Stimulated activated CD4-positive, alpha-beta T cell treated with anti-CD3 and anti-CD28 coated beads, TNF-alpha, amount 100 ng/mL, for 4 hours (primary cell): ENCODE data around the gene CEACAM21.

Source experiments
- DNase-seq, 3 experiments: peaks; one replicate each; pipeline ENCODE4 v3.0.0-alpha.2; 2020; ENCODE audit warnings: low read depth in 3 of 3

The CEACAM21 gene

DNA sequence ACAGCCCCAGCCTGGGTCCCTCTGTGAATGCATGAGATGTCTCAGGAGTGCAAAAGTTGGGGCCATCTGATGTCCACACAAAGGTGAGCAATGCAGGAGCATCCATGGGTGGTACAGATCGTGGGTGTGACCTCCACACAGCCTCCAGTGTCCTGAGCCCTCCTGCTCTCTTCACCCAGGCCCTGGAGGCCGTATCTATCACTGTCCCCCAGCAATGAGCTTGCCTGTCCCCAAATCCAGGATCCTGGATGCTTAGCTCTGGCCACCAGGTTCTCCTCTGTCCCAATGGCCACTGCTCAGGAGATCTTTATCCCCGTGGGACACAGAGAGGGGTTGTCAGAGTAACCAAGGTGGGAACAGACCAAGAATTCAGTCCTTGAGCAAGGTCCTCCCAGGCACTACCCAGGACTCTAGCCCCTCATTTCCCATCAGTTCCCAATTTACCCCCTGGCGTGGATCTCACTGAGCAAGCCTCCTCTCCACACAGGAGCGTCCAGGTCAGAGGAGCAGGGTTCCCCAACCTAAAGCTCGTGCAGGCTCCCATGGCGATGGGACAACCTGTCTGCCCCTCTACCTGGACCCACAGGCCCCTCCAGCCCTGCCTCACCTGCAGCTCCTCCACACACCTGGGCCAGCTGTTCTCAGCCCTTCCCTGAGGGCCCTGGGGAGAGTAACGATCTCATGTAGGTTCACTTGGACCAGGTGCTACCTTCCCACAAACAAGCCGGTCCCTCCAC is 11.3 kb downstream of the CEACAM21 start:
- DNase-seq: no peak

GRCh38 chr19:41587838-41588210 is 11.9 kb downstream of the CEACAM21 start:
- no peak for DNase-seq

DNA sequence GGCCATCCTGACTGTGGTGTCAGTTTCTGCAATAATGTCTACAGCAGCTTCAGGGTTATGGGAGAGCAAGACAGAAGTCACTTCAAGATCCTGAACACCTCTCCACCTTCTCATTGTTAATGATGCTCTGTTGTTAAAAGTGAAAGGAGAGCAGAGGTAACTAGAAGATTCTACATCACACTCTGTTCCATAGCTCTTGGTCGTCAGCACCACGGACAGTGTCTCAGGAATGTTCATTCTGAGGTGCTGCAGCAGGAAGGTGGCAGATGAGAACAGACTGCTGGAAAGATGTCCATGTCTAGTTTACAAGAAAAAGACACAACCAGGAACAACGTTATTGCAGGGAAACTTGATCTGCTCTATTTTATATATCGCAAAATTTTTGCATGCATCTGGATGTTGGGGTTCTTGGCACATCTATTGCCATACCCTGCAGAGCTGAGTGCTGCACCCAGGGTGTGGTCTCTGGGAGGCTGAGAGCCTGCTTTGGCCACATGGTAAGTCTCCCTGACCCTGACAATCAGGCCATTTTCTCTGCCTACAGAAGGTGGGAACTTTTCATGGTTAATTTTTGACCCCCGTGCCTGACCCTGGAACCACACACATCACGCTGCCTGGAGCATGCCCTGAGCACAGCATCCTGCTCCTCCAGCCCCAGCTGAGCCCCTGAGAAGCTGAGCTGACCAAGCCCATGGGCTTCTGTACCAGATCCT is 12.7 kb downstream of the CEACAM21 start:
- no peak for DNase-seq

- DNase-seq: no peak
These were observed 13.4 kb downstream of the CEACAM21 start for GRCh38 chr19:41589371-41589770.

DNA sequence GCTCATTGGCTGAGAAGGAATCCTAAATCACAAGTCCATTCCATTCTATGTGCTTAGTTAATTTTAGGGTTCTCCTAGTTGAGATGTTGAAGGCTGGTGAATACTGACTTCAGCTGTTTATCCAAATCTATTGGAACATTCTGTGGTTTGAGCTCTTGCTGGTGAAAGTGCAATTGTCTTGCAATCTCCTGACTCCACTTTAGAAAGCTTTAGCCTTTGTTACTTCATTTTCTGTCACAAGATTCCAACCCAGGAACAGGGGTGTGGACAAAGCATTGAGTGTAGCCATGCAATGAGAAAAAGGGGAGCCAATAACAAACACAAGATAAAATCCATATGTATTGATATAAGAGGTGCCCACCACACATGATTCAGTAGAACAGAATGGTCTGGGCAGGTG is 15.0 kb downstream of the CEACAM21 start:
- no peak for DNase-seq

DNA sequence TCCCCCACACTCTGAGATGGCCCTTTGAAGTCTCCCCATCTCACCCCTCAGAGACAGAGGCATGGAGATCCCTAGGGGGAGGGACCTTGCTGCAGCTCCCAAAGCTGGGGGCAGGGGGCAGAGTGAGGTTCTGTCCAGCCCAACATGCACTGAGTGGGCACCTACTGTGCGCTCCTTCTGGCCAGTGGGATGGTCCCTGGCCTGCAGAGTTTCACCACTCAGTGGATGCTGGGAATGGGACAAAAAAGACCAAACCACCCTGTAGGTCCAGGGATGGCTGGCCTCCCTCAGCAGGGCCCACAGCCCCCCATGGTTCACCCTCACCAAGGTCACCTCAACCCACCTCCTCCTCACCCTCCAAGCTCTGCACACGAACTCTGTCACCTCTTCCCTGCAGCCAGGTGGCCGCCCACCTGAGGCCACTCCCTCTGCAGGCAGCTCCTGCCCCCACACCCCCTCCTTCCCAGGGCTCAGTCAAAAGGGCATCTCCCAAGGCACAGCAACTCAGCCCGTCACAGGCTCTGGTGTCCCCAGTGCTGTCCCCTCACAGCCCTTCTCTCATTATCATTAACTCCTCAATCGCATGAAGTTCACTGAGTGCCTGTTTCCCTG is 16.1 kb downstream of the CEACAM21 start:
- DNase-seq: no peak

GRCh38 chr19:41595258-41595889 is 19.4 kb downstream of the CEACAM21 start:
- peak; percentile 23 to 51 (median 43) for DNase-seq

GRCh38 chr19:41595890-41596280 is 19.9 kb downstream of the CEACAM21 start:
- no peak for DNase-seq

GRCh38 chr19:41597600-41598041 is 21.7 kb downstream of the CEACAM21 start:
- DNase-seq: peak; percentile 30 to 68 (median 50)

DNA sequence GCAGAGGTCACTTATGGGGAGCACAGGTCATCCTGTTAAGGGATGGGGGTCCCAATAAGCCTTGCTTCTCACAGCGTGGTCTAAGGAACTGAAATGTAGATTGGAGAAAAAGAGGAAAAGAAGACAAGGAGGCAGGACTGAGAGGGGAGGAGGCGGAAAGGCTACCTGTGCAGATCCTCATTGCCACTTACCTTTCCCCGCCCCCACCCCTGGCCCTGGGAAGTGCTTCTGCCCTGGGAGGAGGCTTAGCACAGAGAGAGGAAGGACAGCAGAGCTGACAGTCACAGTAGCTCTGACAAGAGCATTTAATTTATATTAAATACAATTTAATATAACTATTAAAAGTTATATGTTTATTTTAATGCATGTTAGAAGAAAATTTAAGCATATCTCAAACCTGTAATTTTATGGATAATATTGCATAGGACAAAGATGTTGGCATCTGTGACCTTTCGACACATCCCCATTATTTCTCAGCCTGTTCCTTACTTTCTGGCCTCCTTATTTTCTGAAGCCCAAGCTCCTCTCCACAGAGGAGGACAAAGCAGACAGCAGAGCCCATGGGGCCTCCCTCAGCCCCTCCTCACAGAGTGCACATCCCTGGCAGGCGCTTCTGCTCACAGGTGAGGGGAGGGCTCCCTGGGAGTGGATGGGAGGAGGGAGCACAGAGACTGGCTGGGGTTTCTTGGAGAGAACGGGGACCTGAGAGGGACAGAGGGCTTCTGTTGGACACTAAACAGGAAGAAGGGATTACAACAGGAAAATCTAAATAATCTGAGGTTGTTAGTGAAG is 23.4 kb downstream of the CEACAM21 start:
- no peak for DNase-seq

- no peak for DNase-seq
These were observed 25.8 kb downstream of the CEACAM21 start for GRCh38 chr19:41601771-41602170.

- DNase-seq: no peak
These were observed 28.9 kb downstream of the CEACAM21 start for GRCh38 chr19:41604831-41605230.

GRCh38 chr19:41606215-41606837 is 30.4 kb downstream of the CEACAM21 start:
- no peak for DNase-seq

- no peak for DNase-seq
These were observed 31.7 kb downstream of the CEACAM21 start for GRCh38 chr19:41607668-41608067.

DNA sequence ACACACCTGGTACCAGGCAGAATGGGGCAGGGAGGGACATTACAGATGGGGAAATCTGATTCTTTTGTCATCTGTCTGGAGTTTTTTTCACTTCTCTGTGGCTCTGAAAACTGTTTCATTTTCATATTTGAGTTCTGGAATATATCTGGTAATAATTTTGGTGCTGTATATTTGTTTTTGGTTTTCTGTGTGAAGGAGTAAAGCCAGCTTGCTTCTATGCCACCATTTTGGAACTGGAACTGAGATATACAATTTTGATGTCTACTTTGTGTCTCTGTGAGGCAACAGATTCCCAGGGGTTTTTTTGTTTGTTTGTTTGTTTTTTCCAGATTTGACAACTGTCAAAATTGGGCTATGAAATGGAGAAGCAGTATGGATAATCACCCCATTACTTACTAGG is 34.8 kb downstream of the CEACAM21 start:
- DNase-seq: no peak

- no peak for DNase-seq
These were observed 36.5 kb downstream of the CEACAM21 start for GRCh38 chr19:41612483-41612882.

GRCh38 chr19:41615207-41615606 is 39.2 kb downstream of the CEACAM21 start:
- DNase-seq: no peak

GRCh38 chr19:41616792-41617621 is 41.0 kb downstream of the CEACAM21 start:
- no peak for DNase-seq

DNA sequence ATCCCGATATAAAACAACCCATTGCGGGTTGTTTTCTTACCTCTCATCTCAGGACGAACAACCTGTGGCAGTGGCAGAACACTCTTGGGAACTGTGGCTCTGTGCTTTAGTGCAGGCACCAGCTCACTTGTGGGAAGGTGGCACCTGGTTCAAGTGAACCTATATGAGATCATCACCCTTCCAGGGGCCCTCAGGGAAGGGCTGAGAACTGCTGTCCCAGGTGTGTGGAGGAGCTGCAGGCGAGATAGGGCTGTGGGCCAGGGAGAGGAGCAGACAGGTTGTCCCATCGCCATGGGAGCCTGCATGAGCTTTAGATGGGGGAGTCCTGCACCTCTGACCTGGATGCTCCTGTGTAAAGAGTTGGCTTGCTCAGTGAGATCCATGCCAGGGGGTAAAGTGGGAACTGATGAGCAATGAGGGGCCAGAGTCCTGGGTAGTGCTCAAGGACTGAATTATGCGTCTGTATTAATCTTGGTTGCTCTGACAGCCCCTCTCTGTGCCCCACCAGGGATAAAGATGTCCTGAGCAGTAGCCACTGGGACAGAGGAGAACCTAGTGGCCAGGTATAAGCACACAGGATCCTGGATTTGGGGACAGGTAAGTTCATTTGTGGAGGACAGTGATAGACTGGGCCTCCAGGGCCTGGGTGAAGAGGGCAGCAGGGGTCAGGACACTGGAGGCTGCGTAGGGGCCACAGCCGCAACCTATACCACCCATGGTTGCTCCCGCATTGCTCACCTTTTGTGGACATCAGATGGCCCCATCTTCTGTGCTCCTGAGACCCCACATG is 42.2 kb downstream of the CEACAM21 start:
- DNase-seq: no peak
